GM19397 (cell line): ENCODE measurements around the gene ITFG1.
"Not testable (repeated sequence)": the region's sequence is repeated elsewhere in the genome, so short reads cannot be mapped to it uniquely, and the experiment has no call there.

Experiments
- ATAC-seq: cut with Tn5 transposase; IDR thresholded peaks from one replicate; pipeline ENCODE4 v1.9.1; 2021; ENCODE audit warnings: mild to moderate bottlenecking, moderate library complexity; ENCODE audit not compliant: unreplicated experiment

The ITFG1 gene

GRCh38 chr16:47254756-47255155 lies 206.1 kb downstream of the ITFG1 start:
- ATAC-seq, result no peak

GRCh38 chr16:47250983-47251382 lies 209.9 kb downstream of the ITFG1 start:
- no peak for ATAC-seq

- no peak for ATAC-seq
Observed at GRCh38 chr16:47247690-47248089, 213.2 kb downstream of the ITFG1 start.

- no peak for ATAC-seq
Observed at GRCh38 chr16:47244206-47244605, 216.7 kb downstream of the ITFG1 start.

- ATAC-seq, result no peak
Observed at GRCh38 chr16:47241061-47241460, 219.8 kb downstream of the ITFG1 start.

- no peak for ATAC-seq
Observed at GRCh38 chr16:47236716-47237115, 224.1 kb downstream of the ITFG1 start.

- ATAC-seq, result no peak
Observed at GRCh38 chr16:47230296-47230695, 230.6 kb downstream of the ITFG1 start.

GRCh38 chr16:47229053-47230050 lies 231.5 kb downstream of the ITFG1 start:
- ATAC-seq, result no peak

GRCh38 chr16:47228241-47228640 lies 232.6 kb downstream of the ITFG1 start:
- ATAC-seq, result no peak

- no peak for ATAC-seq
Observed at GRCh38 chr16:47213761-47214440, 247.0 kb downstream of the ITFG1 start.

- no peak for ATAC-seq
Observed at GRCh38 chr16:47211218-47211617, 249.6 kb downstream of the ITFG1 start.

GRCh38 chr16:47204736-47205504 lies 255.9 kb downstream of the ITFG1 start:
- ATAC-seq, result no peak

- not testable (repeated sequence) for ATAC-seq
Observed at GRCh38 chr16:47203433-47203832, 257.4 kb downstream of the ITFG1 start.

- ATAC-seq, result no peak
Observed at GRCh38 chr16:47198180-47198575, 262.7 kb downstream of the ITFG1 start.

GRCh38 chr16:47197536-47198179 lies 263.2 kb downstream of the ITFG1 start:
- ATAC-seq, result no peak

GRCh38 chr16:47196457-47196856 lies 264.4 kb downstream of the ITFG1 start:
- ATAC-seq, result no peak

- no peak for ATAC-seq
Observed at GRCh38 chr16:47182318-47182717, 278.5 kb downstream of the ITFG1 start.

GRCh38 chr16:47181066-47181465 lies 279.8 kb downstream of the ITFG1 start:
- ATAC-seq, result not testable (repeated sequence)

- no peak for ATAC-seq
Observed at GRCh38 chr16:47180073-47180472, 280.8 kb downstream of the ITFG1 start.

- no peak for ATAC-seq
Observed at GRCh38 chr16:47175152-47175551, 285.7 kb downstream of the ITFG1 start.
